ENCODE results near the gene ZNF593. TPM values are rescaled to one million over a fixed set of nuclear protein-coding genes. Genes with fewer than 3 reads are reported as not detected.

ZNF593 gene
- total and polyA plus RNA-seq, 2 of the 13 experiments (the other 11 are each of a cell fraction or from before 2014, with no cell fraction given): 37.3 to 55.8 TPM

DNA sequence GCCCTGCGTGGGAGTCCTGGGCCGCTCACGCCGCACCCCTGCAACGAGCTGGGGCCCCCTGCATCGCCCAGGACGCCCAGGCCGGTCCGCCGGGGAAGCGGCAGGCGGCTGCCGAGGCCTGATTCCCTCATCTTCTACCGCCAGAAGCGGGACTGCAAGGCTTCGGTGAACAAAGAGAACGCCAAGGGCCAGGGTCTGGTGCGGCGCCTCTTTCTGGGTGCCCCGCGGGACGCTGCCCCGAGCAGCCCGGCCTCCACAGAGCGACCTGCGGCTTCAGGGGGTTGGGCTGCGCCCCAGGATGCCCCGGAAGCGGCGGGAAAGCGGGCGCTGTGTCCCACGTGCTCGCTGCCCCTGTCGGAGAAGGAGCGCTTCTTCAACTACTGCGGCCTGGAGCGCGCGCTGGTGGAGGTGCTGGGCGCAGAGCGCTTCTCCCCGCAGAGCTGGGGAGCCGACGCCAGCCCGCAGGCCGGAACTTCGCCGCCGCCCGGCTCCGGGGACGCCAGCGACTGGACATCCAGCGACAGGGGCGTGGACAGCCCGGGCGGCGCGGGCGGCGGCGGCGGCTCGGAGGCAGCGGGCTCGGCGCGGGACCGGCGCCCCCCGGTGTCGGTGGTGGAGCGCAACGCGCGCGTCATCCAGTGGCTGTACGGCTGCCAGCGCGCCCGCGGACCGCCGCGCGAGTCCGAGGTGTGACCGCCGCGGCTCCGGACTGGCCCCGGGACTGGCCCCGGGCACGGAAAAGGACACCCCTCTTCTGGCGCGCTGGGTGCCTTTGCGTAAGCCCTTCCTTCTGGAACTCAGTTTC, 8.1 kb upstream of the ZNF593 start (continued):
- TF ChIP-seq TBL1XR1 (IDR thresholded peaks at IDR 0.05; ENCODE audit: borderline replicate concordance, low read length, partially characterized antibody): no peak
- TF ChIP-seq SMARCE1 (IDR thresholded peaks at IDR 0.05; ENCODE audit: borderline replicate concordance): no peak
- no peak for TF ChIP-seq ASH2L (IDR thresholded peaks at IDR 0.05; ENCODE audit: insufficient read length, low read depth, low read length)
- no peak for TF ChIP-seq ZNF180 (CRISPR knock-in tag; IDR thresholded peaks at IDR 0.05; ENCODE audit: borderline replicate concordance, low read depth)
- peak; percentile 39; the same call in 1 of the 2 replicates for TF ChIP-seq ZNF143 (CRISPR knock-in tag; IDR thresholded peaks at IDR 0.05)
- TF ChIP-seq CEBPB (IDR thresholded peaks at IDR 0.05; ENCODE audit: borderline replicate concordance, low read depth, low read length): no peak
- TF ChIP-seq, protein P1, sequence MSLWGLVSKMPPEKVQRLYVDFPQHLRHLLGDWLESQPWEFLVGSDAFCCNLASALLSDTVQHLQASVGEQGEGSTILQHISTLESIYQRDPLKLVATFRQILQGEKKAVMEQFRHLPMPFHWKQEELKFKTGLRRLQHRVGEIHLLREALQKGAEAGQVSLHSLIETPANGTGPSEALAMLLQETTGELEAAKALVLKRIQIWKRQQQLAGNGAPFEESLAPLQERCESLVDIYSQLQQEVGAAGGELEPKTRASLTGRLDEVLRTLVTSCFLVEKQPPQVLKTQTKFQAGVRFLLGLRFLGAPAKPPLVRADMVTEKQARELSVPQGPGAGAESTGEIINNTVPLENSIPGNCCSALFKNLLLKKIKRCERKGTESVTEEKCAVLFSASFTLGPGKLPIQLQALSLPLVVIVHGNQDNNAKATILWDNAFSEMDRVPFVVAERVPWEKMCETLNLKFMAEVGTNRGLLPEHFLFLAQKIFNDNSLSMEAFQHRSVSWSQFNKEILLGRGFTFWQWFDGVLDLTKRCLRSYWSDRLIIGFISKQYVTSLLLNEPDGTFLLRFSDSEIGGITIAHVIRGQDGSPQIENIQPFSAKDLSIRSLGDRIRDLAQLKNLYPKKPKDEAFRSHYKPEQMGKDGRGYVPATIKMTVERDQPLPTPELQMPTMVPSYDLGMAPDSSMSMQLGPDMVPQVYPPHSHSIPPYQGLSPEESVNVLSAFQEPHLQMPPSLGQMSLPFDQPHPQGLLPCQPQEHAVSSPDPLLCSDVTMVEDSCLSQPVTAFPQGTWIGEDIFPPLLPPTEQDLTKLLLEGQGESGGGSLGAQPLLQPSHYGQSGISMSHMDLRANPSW (CRISPR knock-in tag; IDR thresholded peaks at IDR 0.05; ENCODE audit: borderline replicate concordance): no peak
- TF ChIP-seq ATAD3A (CRISPR knock-in tag; IDR thresholded peaks at IDR 0.05): no peak
- TF ChIP-seq, protein P2, sequence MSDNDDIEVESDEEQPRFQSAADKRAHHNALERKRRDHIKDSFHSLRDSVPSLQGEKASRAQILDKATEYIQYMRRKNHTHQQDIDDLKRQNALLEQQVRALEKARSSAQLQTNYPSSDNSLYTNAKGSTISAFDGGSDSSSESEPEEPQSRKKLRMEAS (IDR thresholded peaks at IDR 0.05): peak; percentile 90
- peak; percentile 22; the same call in 1 of the 2 replicates for TF ChIP-seq ZNF574 (CRISPR knock-in tag; IDR thresholded peaks at IDR 0.05)
- TF ChIP-seq ZNF879 (CRISPR knock-in tag; IDR thresholded peaks at IDR 0.05): 0 out of 2 replicates have a peak, but pooled peaks have one; percentile 39
- TF ChIP-seq ZNF468 (CRISPR knock-in tag; IDR thresholded peaks at IDR 0.05): no peak
- 0 out of 2 replicates have a peak, but pooled peaks have one; percentile 34 for TF ChIP-seq ZNF329 (CRISPR knock-in tag; IDR thresholded peaks at IDR 0.05; ENCODE audit: low read depth)
- no peak for TF ChIP-seq GPN1 (CRISPR knock-in tag; IDR thresholded peaks at IDR 0.05; ENCODE audit: borderline replicate concordance)
- no peak for TF ChIP-seq ZNF235 (CRISPR knock-in tag; IDR thresholded peaks at IDR 0.05; ENCODE audit: borderline replicate concordance)
- TF ChIP-seq ZNF121 (CRISPR knock-in tag; IDR thresholded peaks at IDR 0.05): no peak
- TF ChIP-seq ZNF616 (CRISPR knock-in tag; IDR thresholded peaks at IDR 0.05; ENCODE audit: low read depth): peak; percentile 62; the same call in 1 of the 2 replicates
- TF ChIP-seq ZBTB10 (CRISPR knock-in tag; IDR thresholded peaks at IDR 0.05; ENCODE audit: borderline replicate concordance): no peak
- peak; percentile 70 for TF ChIP-seq ZNF441 (CRISPR knock-in tag; IDR thresholded peaks at IDR 0.05; ENCODE audit: borderline replicate concordance)
- TF ChIP-seq NFE2L1 (CRISPR knock-in tag; IDR thresholded peaks at IDR 0.05; ENCODE audit: borderline replicate concordance): 0 out of 2 replicates have a peak, but pooled peaks have one; percentile 49
